Chondrocyte (in vitro differentiated cells): ENCODE data around the gene ZNF597. TPM values are rescaled to one million over a fixed set of nuclear protein-coding genes. Genes with fewer than 3 reads are reported as not detected.

Source experiments
- DNase-seq: peaks from one replicate; pipeline ENCODE4 v3.0.0; 2021; ENCODE audit warnings: mixed read lengths, low spot score
- H3K27ac Mint-ChIP-seq: one replicate; pipeline ENCODE4 v1.8.0; 2021; ENCODE audit warnings: mild to moderate bottlenecking, moderate library complexity, mixed read lengths; ENCODE audit not compliant: unreplicated experiment
- H3K27me3 Mint-ChIP-seq: 2 replicates; pipeline ENCODE4 v1.8.0; 2021; ENCODE audit warnings: low read depth, mixed read lengths
- H3K36me3 Mint-ChIP-seq: 2 replicates; pipeline ENCODE4 v1.8.0; 2021; ENCODE audit warnings: low read depth, mixed read lengths
- H3K4me1 Mint-ChIP-seq: 2 replicates; pipeline ENCODE4 v1.8.0; 2021; ENCODE audit warnings: low read depth, mild to moderate bottlenecking, mixed read lengths
- H3K4me3 Mint-ChIP-seq: one replicate; pipeline ENCODE4 v1.8.0; 2021; ENCODE audit warnings: mild to moderate bottlenecking, moderate library complexity, mixed read lengths; ENCODE audit not compliant: unreplicated experiment
- H3K9me3 Mint-ChIP-seq: 2 replicates; pipeline ENCODE4 v1.8.0; 2021; ENCODE audit warnings: low read depth, mixed read lengths
- CTCF ChIP-seq: fragments of 200-600 bp; sonication (generic); IDR thresholded peaks from 2 replicates; pipeline ENCODE4 v1.5.0; 2021; ENCODE audit warnings: antibody characterized with exemption, mild to moderate bottlenecking, moderate library complexity
- total RNA-seq: library from RNA; stranded (reverse); gene quantifications from 3 replicates; pipeline ENCODE4 v1.2.1, GENCODE V29; 2021

Gene ZNF597
- total RNA-seq, 1 donor from 2014 or later: 2.5 TPM

DNA sequence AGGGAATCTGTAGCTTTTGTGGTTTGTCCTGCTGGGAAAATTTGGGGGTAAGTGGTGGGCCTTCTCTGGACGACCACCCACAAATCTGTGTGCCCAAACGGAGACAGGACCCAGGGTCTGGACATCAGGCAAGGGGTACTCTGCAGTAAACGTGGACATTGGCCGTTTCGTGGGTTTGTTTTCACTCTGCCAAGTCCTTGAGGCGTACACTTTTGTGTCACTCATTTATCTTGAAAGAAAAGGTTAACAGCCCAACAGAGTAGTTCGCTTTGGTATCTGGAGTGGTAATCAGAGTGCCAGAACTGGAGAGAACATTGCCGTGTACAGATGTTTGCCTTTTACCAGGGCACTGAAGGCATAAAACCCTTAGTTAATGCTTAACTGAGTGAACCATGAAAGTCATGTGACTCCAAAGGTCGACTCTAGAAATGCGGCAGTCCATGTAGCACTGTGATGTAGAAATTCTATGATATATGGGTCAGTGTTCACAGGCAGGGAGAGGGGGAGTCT lies 15.6 kb upstream of the ZNF597 start:
- peaks cover 49% of the 10 kb centered on the region for H3K4me1 Mint-ChIP-seq
- H3K9me3 Mint-ChIP-seq: no peaks in the 10 kb centered on the region
- DNase-seq: no peak
- no peak for TF ChIP-seq CTCF
- H3K27ac Mint-ChIP-seq: peak overlapping the region; percentile 94
- peak overlapping the region; percentile 88 for H3K4me3 Mint-ChIP-seq
- no peaks in the 10 kb centered on the region for H3K27me3 Mint-ChIP-seq
- no peaks in the 10 kb centered on the region for H3K36me3 Mint-ChIP-seq

DNA sequence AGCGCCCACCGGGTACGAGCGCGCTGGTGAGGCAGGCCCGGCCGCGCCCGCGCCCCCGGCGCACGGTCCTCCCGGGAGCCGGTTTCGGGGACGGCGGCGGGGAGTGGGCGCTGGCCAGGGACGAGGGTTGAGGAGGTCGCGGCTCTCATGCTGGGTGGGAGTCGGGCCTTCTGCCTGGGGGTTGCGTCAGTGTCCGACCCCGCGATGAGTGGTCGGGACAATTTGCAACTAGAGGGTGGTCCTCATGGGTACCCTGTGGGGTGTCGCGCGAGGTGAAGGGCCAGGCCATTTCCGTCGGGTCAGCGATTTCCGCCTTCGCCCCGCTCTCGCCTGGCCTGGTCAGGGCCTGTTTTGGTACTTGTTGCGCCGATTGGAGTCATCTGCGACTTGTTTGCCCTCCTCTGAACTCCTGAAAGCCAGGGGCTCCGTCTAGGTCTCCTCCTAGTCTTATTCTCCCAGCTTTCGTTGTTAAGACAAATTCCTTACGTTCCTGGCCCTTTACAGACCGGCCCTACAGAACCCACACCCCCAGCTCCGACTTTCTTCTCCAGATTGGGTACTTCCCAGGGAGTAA lies 15.1 kb upstream of the ZNF597 start:
- H3K27me3 Mint-ChIP-seq: no peaks in the 10 kb centered on the region
- no peak for TF ChIP-seq CTCF
- no peaks in the 10 kb centered on the region for H3K9me3 Mint-ChIP-seq
- H3K36me3 Mint-ChIP-seq: no peaks in the 10 kb centered on the region
- no peak for DNase-seq
- H3K4me1 Mint-ChIP-seq: peaks cover 49% of the 10 kb centered on the region
- H3K4me3 Mint-ChIP-seq: peak overlapping the region; percentile 88
- H3K27ac Mint-ChIP-seq: peak overlapping the region; percentile 94

DNA sequence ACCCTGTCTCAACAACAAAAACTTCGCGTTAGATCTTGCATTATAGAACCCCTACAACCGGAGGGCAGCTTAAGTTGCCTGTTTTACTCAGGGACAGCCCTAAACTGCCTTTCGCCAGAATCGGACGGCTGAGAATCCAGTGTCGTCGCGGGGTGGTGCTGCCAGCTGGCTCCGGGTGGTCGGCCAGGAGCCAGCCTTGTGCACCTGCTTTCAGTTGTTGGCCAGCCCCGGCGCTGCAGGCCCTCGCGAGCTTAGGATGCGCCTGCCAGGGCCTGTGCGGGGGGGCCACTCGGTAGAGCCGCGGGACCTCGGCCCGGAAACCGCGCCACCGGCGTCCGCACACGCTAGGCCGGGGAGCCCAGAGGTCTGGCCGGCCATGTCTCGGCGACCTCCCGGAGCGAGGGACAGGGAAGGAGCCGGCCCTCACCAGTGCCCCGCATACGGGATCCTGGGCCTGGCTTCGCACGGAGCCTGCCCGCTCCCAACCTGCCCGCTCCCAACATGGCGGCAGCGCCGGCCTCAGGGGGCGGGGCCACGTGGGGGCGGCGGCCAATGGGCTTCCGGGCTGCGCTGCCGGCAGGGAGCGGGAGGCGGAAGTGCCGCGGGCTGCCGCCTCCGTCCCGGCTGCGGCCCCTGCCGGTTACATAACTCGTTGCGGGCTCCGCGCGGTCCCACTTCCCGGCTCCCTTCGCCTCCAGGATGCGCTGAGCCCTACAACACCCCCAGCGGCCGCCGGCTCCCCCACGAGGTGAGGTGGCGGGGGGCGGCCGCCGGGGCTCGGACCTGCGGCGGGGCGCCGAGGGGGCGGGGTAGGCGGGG lies 14.3 kb upstream of the ZNF597 start:
- H3K4me1 Mint-ChIP-seq: peaks cover 49% of the 10 kb centered on the region
- peak overlapping the region; percentile 72 for H3K4me3 Mint-ChIP-seq
- H3K9me3 Mint-ChIP-seq: no peaks in the 10 kb centered on the region
- peak; percentile 70 for TF ChIP-seq CTCF
- no peaks in the 10 kb centered on the region for H3K27me3 Mint-ChIP-seq
- no peak for DNase-seq
- H3K27ac Mint-ChIP-seq: peak overlapping the region; percentile 87
- H3K36me3 Mint-ChIP-seq: no peaks in the 10 kb centered on the region

- Mint-ChIP-seq H3K9me3 (no peaks in the 10 kb centered on the region), H3K27ac (no peak overlapping the region), H3K4me1 (peaks cover 23% of the 10 kb centered on the region), H3K27me3 (no peaks in the 10 kb centered on the region), H3K36me3 (peaks cover 5% of the 10 kb centered on the region), H3K4me3 (no peak overlapping the region)
- DNase-seq: no peak
- TF ChIP-seq CTCF: no peak
These were observed 11.4 kb upstream of the ZNF597 start for GRCh38 chr16:3454631-3455147.

- DNase-seq: no peak
- Mint-ChIP-seq H3K27me3 (no peaks in the 10 kb centered on the region), H3K9me3 (no peaks in the 10 kb centered on the region), H3K4me1 (peaks cover 17% of the 10 kb centered on the region), H3K27ac (no peak overlapping the region), H3K4me3 (no peak overlapping the region), H3K36me3 (peaks cover 5% of the 10 kb centered on the region)
- no peak for TF ChIP-seq CTCF
These were observed 10.8 kb upstream of the ZNF597 start for GRCh38 chr16:3454093-3454492.
